HepG2 (cell line): ENCODE measurements around the gene SCGB1C1. TPM values are rescaled to one million over a fixed set of nuclear protein-coding genes. Genes with fewer than 3 reads are reported as not detected.

Experiments used
- ASH2L ChIP-seq: fragments of 300-600, 200-600 bp; sonication (generic); IDR thresholded peaks from 2 replicates; pipeline ENCODE4 v1.7.0; 2017; ENCODE audit warnings: low read depth, mild to moderate bottlenecking, moderate library complexity, mixed read lengths, low read length; ENCODE audit not compliant: insufficient read length
- BCLAF1 ChIP-seq: fragments of 450-650 bp; IDR thresholded peaks from 2 replicates; pipeline ENCODE4 v1.6.1; 2017; ENCODE audit warnings: mild to moderate bottlenecking
- CEBPB ChIP-seq: IDR thresholded peaks from 2 replicates; pipeline ENCODE4 v1.6.1; 2011; ENCODE audit warnings: low read depth, low read length, improper control_type of control experiment, borderline replicate concordance
- ELF3 ChIP-seq: IDR thresholded peaks from 2 replicates; pipeline ENCODE4 v1.6.1; 2016; ENCODE audit warnings: missing genetic modification reagents, missing compliant biosample characterization
- FLYWCH1 ChIP-seq: sonication (generic); formaldehyde crosslinking; IDR thresholded peaks from 2 replicates; pipeline ENCODE4 v1.8.1; 2023; ENCODE audit warnings: mild to moderate bottlenecking, missing genetic modification reagents
- MLLT10 ChIP-seq: sonication (generic); formaldehyde crosslinking; IDR thresholded peaks from 2 replicates; pipeline ENCODE4 v1.4.0; 2020; ENCODE audit warnings: missing genetic modification reagents
- SIN3A ChIP-seq: IDR thresholded peaks from 2 replicates; pipeline ENCODE4 v1.6.1; 2011; ENCODE audit warnings: low read depth, mild to moderate bottlenecking, control low read depth, low read length, borderline replicate concordance
- TFE3 ChIP-seq: IDR thresholded peaks from 2 replicates; pipeline ENCODE4 v1.6.1; 2016
- TSC22D2 ChIP-seq: sonication (generic); formaldehyde crosslinking; IDR thresholded peaks from 2 replicates; pipeline ENCODE4 v1.5.1; 2020; ENCODE audit warnings: missing genetic modification reagents, mild to moderate bottlenecking, borderline replicate concordance
- ZNF326 ChIP-seq: sonication (generic); formaldehyde crosslinking; IDR thresholded peaks from 2 replicates; pipeline ENCODE4 v1.4.0; 2020; ENCODE audit warnings: missing genetic modification reagents, borderline replicate concordance
- ZNF354B ChIP-seq: sonication (generic); formaldehyde crosslinking; IDR thresholded peaks from 2 replicates; pipeline ENCODE4 v1.8.0; 2022; ENCODE audit warnings: mild to moderate bottlenecking, missing genetic modification reagents
- ZNF362 ChIP-seq: sonication (generic); formaldehyde crosslinking; IDR thresholded peaks from 2 replicates; pipeline ENCODE4 v1.4.0; 2020; ENCODE audit warnings: missing genetic modification reagents, mild to moderate bottlenecking, borderline replicate concordance
- ZNF737 ChIP-seq: sonication (generic); formaldehyde crosslinking; IDR thresholded peaks from 2 replicates; pipeline ENCODE4 v1.5.0; 2020; ENCODE audit warnings: missing genetic modification reagents, mild to moderate bottlenecking, borderline replicate concordance
- ZNF776 ChIP-seq: sonication (generic); formaldehyde crosslinking; IDR thresholded peaks from 2 replicates; pipeline ENCODE4 v1.4.0; 2020; ENCODE audit warnings: mild to moderate bottlenecking, missing genetic modification reagents
- ZNF800 ChIP-seq: sonication (generic); formaldehyde crosslinking; IDR thresholded peaks from 2 replicates; pipeline ENCODE4 v1.4.0; 2020; ENCODE audit warnings: missing genetic modification reagents
- ZNF839 ChIP-seq: sonication (generic); formaldehyde crosslinking; IDR thresholded peaks from 2 replicates; pipeline ENCODE4 v1.4.0; 2020; ENCODE audit warnings: missing genetic modification reagents, mild to moderate bottlenecking, borderline replicate concordance
- ZNF879 ChIP-seq: sonication (generic); formaldehyde crosslinking; IDR thresholded peaks from 2 replicates; pipeline ENCODE4 v1.8.1; 2023; ENCODE audit warnings: missing genetic modification reagents
- polyA plus RNA-seq, 8 experiments: library from polyadenylated mRNA; depleted of rRNA in 3 of 8; stranded (reverse) in 7 of 8; unstranded in 1 of 8; fragments of >200 nt; fragmentation: Illumina TruSeq in 4 of 8; extraction: Trizol in 4 of 8; gene quantifications; 2 replicates each; pipeline versions ENCODE4 v1.2.1 to v1.2.3, GENCODE V29; 2011 to 2016; ENCODE audit warnings: low read depth in 4 of 8, missing spikeins in 1 of 8, mixed read lengths in 1 of 8; ENCODE audit not compliant: insufficient read depth in 1 of 8
- total RNA-seq, 5 experiments: library from RNA; depleted of rRNA; stranded (reverse); fragments of >200 nt; fragmentation: Illumina TruSeq; extraction: Trizol; gene quantifications; 2 replicates each; pipeline ENCODE4 v1.2.3, GENCODE V29; 2016; ENCODE audit warnings: low read depth in 1 of 5
- TF ChIP-seq, protein P1 (sequence below): sonication (generic); formaldehyde crosslinking; IDR thresholded peaks from 2 replicates; pipeline ENCODE4 v1.8.1; 2023; ENCODE audit warnings: mild to moderate bottlenecking, missing genetic modification reagents, borderline replicate concordance
- TF ChIP-seq, protein P2 (sequence below): sonication (generic); formaldehyde crosslinking; IDR thresholded peaks from 2 replicates; pipeline ENCODE4 v1.5.0; 2020; ENCODE audit warnings: mild to moderate bottlenecking, missing genetic modification reagents

Gene SCGB1C1
- total and polyA plus RNA-seq, 2 of the 13 experiments (the other 11 are each of a cell fraction or from before 2014, with no cell fraction given), result not detected

- TF ChIP-seq ZNF737 (no peak), FLYWCH1 (no peak), ZNF362 (CRISPR knock-in tag) (no peak), ZNF879 (0 out of 2 replicates have a peak, but pooled peaks have one; percentile 47), ZNF839 (no peak), ELF3 (CRISPR knock-in tag) (no peak; the same call in 1 of the 2 replicates), BCLAF1 (no peak), CEBPB (no peak), ASH2L (peak; percentile 87), ZNF354B (CRISPR knock-in tag) (no peak), SIN3A (peak; percentile 78), ZNF800 (CRISPR knock-in tag) (no peak), TSC22D2 (CRISPR knock-in tag) (no peak; the same call in 1 of the 2 replicates), MLLT10 (no peak), TFE3 (peak; percentile 67; the same call in 1 of the 2 replicates), ZNF326 (CRISPR knock-in tag) (no peak), ZNF776 (no peak)
- TF ChIP-seq, protein P1, sequence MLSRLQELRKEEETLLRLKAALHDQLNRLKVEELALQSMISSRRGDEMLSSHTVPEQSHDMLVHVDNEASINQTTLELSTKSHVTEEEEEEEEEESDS, result no peak
- TF ChIP-seq, protein P2, sequence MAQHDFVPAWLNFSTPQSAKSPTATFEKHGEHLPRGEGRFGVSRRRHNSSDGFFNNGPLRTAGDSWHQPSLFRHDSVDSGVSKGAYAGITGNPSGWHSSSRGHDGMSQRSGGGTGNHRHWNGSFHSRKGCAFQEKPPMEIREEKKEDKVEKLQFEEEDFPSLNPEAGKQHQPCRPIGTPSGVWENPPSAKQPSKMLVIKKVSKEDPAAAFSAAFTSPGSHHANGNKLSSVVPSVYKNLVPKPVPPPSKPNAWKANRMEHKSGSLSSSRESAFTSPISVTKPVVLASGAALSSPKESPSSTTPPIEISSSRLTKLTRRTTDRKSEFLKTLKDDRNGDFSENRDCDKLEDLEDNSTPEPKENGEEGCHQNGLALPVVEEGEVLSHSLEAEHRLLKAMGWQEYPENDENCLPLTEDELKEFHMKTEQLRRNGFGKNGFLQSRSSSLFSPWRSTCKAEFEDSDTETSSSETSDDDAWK (CRISPR knock-in tag), result no peak
Observed at GRCh38 chr11:236774-237767, 44.2 kb downstream of the SCGB1C1 start, which contains the start of gene PSMD13 (continued).
